ENCODE data around the gene GJA10. TPM values are rescaled to one million over a fixed set of nuclear protein-coding genes. Genes with fewer than 3 reads are reported as not detected.

The GJA10 gene
- total and polyA plus RNA-seq, 9 donors, result not detected

GRCh38 chr6:89916136-89916920, 22.1 kb downstream of the GJA10 start:
- Histone ChIP-seq H3K36me3 (ENCODE audit: control insufficient read depth, insufficient read depth, low read length) (no peaks in the 10 kb centered on the region), H3K27ac (ENCODE audit: low read length) (no peak overlapping the region), H3K4me1 (ENCODE audit: control insufficient read depth, insufficient read depth, low read length) (no peaks in the 10 kb centered on the region), H3K4me3 (ENCODE audit: low read length) (no peak overlapping the region), H3K27me3 (ENCODE audit: control insufficient read depth, insufficient read depth, low read length) (no peaks in the 10 kb centered on the region), H3K9me3 (replicated peaks; ENCODE audit: control insufficient read depth, low read depth, low read length) (peaks cover 3% of the 10 kb centered on the region)
- DNase-seq, result no peak
- WGBS (ENCODE audit: insufficient coverage), result 92% methylated on average over 2 of the region's 3 CpGs

- H3K27me3 ChIP-seq (ENCODE audit: control insufficient read depth, insufficient read depth, low read length), result no peaks in the 10 kb centered on the region
- DNase-seq, result no peak
- no peaks in the 10 kb centered on the region for H3K36me3 ChIP-seq (ENCODE audit: control insufficient read depth, insufficient read depth, low read length)
- WGBS (ENCODE audit: insufficient coverage), result 100% methylated on average over 4 of the region's 4 CpGs
- H3K9me3 ChIP-seq (replicated peaks; ENCODE audit: control insufficient read depth, low read depth, low read length), result peaks cover 3% of the 10 kb centered on the region
- H3K27ac ChIP-seq (ENCODE audit: low read length), result no peak overlapping the region
- no peaks in the 10 kb centered on the region for H3K4me1 ChIP-seq (ENCODE audit: control insufficient read depth, insufficient read depth, low read length)
- no peak overlapping the region for H3K4me3 ChIP-seq (ENCODE audit: low read length)
These were observed 22.9 kb downstream of the GJA10 start for GRCh38 chr6:89917216-89917615.

GRCh38 chr6:89917801-89918366, 23.6 kb downstream of the GJA10 start:
- H3K4me1 ChIP-seq (ENCODE audit: control insufficient read depth, insufficient read depth, low read length), result no peaks in the 10 kb centered on the region
- H3K9me3 ChIP-seq (replicated peaks; ENCODE audit: control insufficient read depth, low read depth, low read length), result peaks cover 3% of the 10 kb centered on the region
- 72% methylated on average over 2 of the region's 3 CpGs for WGBS (ENCODE audit: insufficient coverage)
- no peak overlapping the region for H3K27ac ChIP-seq (ENCODE audit: low read length)
- H3K36me3 ChIP-seq (ENCODE audit: control insufficient read depth, insufficient read depth, low read length), result no peaks in the 10 kb centered on the region
- no peak overlapping the region for H3K4me3 ChIP-seq (ENCODE audit: low read length)
- no peaks in the 10 kb centered on the region for H3K27me3 ChIP-seq (ENCODE audit: control insufficient read depth, insufficient read depth, low read length)
- DNase-seq, result no peak

GRCh38 chr6:89921197-89921596, 26.9 kb downstream of the GJA10 start:
- peaks cover 3% of the 10 kb centered on the region for H3K9me3 ChIP-seq (replicated peaks; ENCODE audit: control insufficient read depth, low read depth, low read length)
- no peaks in the 10 kb centered on the region for H3K4me1 ChIP-seq (ENCODE audit: control insufficient read depth, insufficient read depth, low read length)
- no peaks in the 10 kb centered on the region for H3K36me3 ChIP-seq (ENCODE audit: control insufficient read depth, insufficient read depth, low read length)
- 64% methylated on average over 3 of the region's 6 CpGs for WGBS (ENCODE audit: insufficient coverage)
- H3K27ac ChIP-seq (ENCODE audit: low read length), result no peak overlapping the region
- DNase-seq, result no peak
- no peak overlapping the region for H3K4me3 ChIP-seq (ENCODE audit: low read length)
- H3K27me3 ChIP-seq (ENCODE audit: control insufficient read depth, insufficient read depth, low read length), result no peaks in the 10 kb centered on the region

GRCh38 chr6:89921691-89922090, 27.4 kb downstream of the GJA10 start:
- no peaks in the 10 kb centered on the region for H3K36me3 ChIP-seq (ENCODE audit: control insufficient read depth, insufficient read depth, low read length)
- H3K9me3 ChIP-seq (replicated peaks; ENCODE audit: control insufficient read depth, low read depth, low read length), result peaks cover 3% of the 10 kb centered on the region
- no peak overlapping the region for H3K27ac ChIP-seq (ENCODE audit: low read length)
- H3K4me3 ChIP-seq (ENCODE audit: low read length), result no peak overlapping the region
- DNase-seq, result no peak
- H3K27me3 ChIP-seq (ENCODE audit: control insufficient read depth, insufficient read depth, low read length), result no peaks in the 10 kb centered on the region
- H3K4me1 ChIP-seq (ENCODE audit: control insufficient read depth, insufficient read depth, low read length), result no peaks in the 10 kb centered on the region
- 90% methylated on average over 7 of the region's 10 CpGs for WGBS (ENCODE audit: insufficient coverage)

GRCh38 chr6:89924231-89924630, 30.0 kb downstream of the GJA10 start:
- Histone ChIP-seq H3K4me1 (ENCODE audit: control insufficient read depth, insufficient read depth, low read length) (no peaks in the 10 kb centered on the region), H3K27me3 (ENCODE audit: control insufficient read depth, insufficient read depth, low read length) (no peaks in the 10 kb centered on the region), H3K9me3 (replicated peaks; ENCODE audit: control insufficient read depth, low read depth, low read length) (no peaks in the 10 kb centered on the region), H3K36me3 (ENCODE audit: control insufficient read depth, insufficient read depth, low read length) (no peaks in the 10 kb centered on the region), H3K27ac (ENCODE audit: low read length) (no peak overlapping the region), H3K4me3 (ENCODE audit: low read length) (no peak overlapping the region)
- no peak for DNase-seq
- 57% methylated on average over 3 of the region's 5 CpGs for WGBS (ENCODE audit: insufficient coverage)

GRCh38 chr6:89925826-89926225, 31.6 kb downstream of the GJA10 start:
- WGBS (ENCODE audit: insufficient coverage), result 83% methylated on average over 2 of the region's 2 CpGs
- Histone ChIP-seq H3K4me1 (ENCODE audit: control insufficient read depth, insufficient read depth, low read length) (no peaks in the 10 kb centered on the region), H3K4me3 (ENCODE audit: low read length) (no peak overlapping the region), H3K9me3 (replicated peaks; ENCODE audit: control insufficient read depth, low read depth, low read length) (no peaks in the 10 kb centered on the region), H3K27me3 (ENCODE audit: control insufficient read depth, insufficient read depth, low read length) (no peaks in the 10 kb centered on the region), H3K36me3 (ENCODE audit: control insufficient read depth, insufficient read depth, low read length) (no peaks in the 10 kb centered on the region), H3K27ac (ENCODE audit: low read length) (no peak overlapping the region)
- no peak for DNase-seq

- DNase-seq, result no peak
- Histone ChIP-seq H3K4me1 (ENCODE audit: control insufficient read depth, insufficient read depth, low read length) (no peaks in the 10 kb centered on the region), H3K9me3 (replicated peaks; ENCODE audit: control insufficient read depth, low read depth, low read length) (no peaks in the 10 kb centered on the region), H3K4me3 (ENCODE audit: low read length) (no peak overlapping the region), H3K27me3 (ENCODE audit: control insufficient read depth, insufficient read depth, low read length) (no peaks in the 10 kb centered on the region), H3K27ac (ENCODE audit: low read length) (no peak overlapping the region), H3K36me3 (ENCODE audit: control insufficient read depth, insufficient read depth, low read length) (peaks cover 3% of the 10 kb centered on the region)
- WGBS (ENCODE audit: insufficient coverage), result 58% methylated on average over 2 of the region's 5 CpGs
These were observed 33.0 kb downstream of the GJA10 start for GRCh38 chr6:89927264-89927663.

GRCh38 chr6:89927791-89928550, 33.7 kb downstream of the GJA10 start:
- 88% methylated on average over 3 of the region's 6 CpGs for WGBS (ENCODE audit: insufficient coverage)
- DNase-seq, result no peak
- no peak overlapping the region for H3K27ac ChIP-seq (ENCODE audit: low read length)
- H3K9me3 ChIP-seq (replicated peaks; ENCODE audit: control insufficient read depth, low read depth, low read length), result no peaks in the 10 kb centered on the region
- H3K4me1 ChIP-seq (ENCODE audit: control insufficient read depth, insufficient read depth, low read length), result no peaks in the 10 kb centered on the region
- H3K36me3 ChIP-seq (ENCODE audit: control insufficient read depth, insufficient read depth, low read length), result peaks cover 7% of the 10 kb centered on the region
- H3K4me3 ChIP-seq (ENCODE audit: low read length), result no peak overlapping the region
- H3K27me3 ChIP-seq (ENCODE audit: control insufficient read depth, insufficient read depth, low read length), result no peaks in the 10 kb centered on the region

GRCh38 chr6:89928604-89929003, 34.3 kb downstream of the GJA10 start:
- no peak overlapping the region for H3K4me3 ChIP-seq (ENCODE audit: low read length)
- no peaks in the 10 kb centered on the region for H3K4me1 ChIP-seq (ENCODE audit: control insufficient read depth, insufficient read depth, low read length)
- H3K36me3 ChIP-seq (ENCODE audit: control insufficient read depth, insufficient read depth, low read length), result peaks cover 7% of the 10 kb centered on the region
- WGBS (ENCODE audit: insufficient coverage), result 100% methylated on average over 1 of the region's 6 CpGs
- H3K27ac ChIP-seq (ENCODE audit: low read length), result no peak overlapping the region
- no peak for DNase-seq
- no peaks in the 10 kb centered on the region for H3K27me3 ChIP-seq (ENCODE audit: control insufficient read depth, insufficient read depth, low read length)
- H3K9me3 ChIP-seq (replicated peaks; ENCODE audit: control insufficient read depth, low read depth, low read length), result no peaks in the 10 kb centered on the region

Measured in muscle of leg (tissue), 11 donors.